ENCODE data around the gene PCSK4.

DNA sequence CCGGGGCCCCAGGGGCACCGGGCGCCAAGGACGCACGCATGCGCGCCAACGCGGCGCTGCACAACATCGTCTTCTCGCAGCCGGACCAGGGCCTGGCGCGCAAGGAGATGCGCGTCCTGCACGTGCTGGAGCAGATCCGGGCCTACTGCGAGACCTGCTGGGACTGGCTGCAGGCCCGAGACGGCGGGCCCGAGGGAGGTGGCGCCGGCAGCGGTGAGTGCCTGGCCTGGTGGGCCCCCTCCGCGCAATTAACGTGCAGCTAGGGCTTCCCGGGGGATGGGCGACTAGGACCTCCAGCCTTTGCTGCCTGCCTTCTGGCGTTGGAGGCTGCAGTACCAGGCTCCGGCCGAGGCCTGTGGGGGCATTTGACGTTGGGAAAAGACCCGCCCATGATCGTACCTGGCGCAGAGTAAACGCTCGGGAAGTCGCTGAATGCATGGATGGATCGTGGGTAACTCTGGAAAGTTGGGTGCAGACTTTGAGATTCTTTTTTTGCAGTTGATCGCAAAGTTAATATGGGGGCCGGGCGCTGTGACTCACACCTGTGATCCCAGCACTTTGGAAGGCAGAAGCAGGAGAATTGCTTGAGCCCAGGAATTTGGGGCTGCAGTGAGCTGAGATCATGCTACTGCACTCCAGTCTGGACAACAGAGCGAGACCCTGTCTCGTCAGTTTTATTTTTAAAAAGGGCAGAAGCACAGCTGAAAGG, 33.0 kb downstream of the PCSK4 start:
- TF ChIP-seq POLR2AphosphoS5 (IDR thresholded peaks at IDR 0.05; ENCODE audit: low read depth, low read length) (no peak), POLR2A (IDR thresholded peaks at IDR 0.05; ENCODE audit: low read depth, low read length) (no peak)

All from GM12892 (cell line).